SK-N-SH (cell line): ENCODE data around the gene PIAS1. TPM values are rescaled to one million over a fixed set of nuclear protein-coding genes. Genes with fewer than 3 reads are reported as not detected.

Source experiments
- CTCF ChIA-PET: fragments of 300-600, 350-600 bp; formaldehyde crosslinking; extraction: SDS; loops from one replicate; lab custom pipeline; 2021; lab: Yijun Ruan, JAX
- POLR2A ChIA-PET: fragments of 350-600 bp; sonication (Branson Sonifier 250); formaldehyde crosslinking; extraction: SDS; loops from one replicate; lab custom pipeline; 2020; ENCODE audit warnings: antibody characterized with exemption, inconsistent platforms; lab: Yijun Ruan, JAX
- DNase-seq: peaks from one replicate; pipeline ENCODE4 v3.0.0; 2012
- H2AFZ ChIP-seq: fragments of 200-600 bp; sonication (generic); 2 replicates; pipeline ENCODE4 v1.8.1; 2016; ENCODE audit warnings: antibody characterized with exemption, mild to moderate bottlenecking, low read depth
- H3F3A ChIP-seq: fragments of 200-600 bp; sonication (generic); replicated peaks from 2 replicates; pipeline ENCODE3; 2016; ENCODE audit warnings: antibody characterized with exemption, mild to moderate bottlenecking; ENCODE audit not compliant: insufficient read depth
- H3K27ac ChIP-seq, 2 experiments: fragments of 200-500 bp in 1 of 2; fragments of 200-600 bp in 1 of 2; sonication (Bioruptor generic) in 1 of 2; sonication (generic), shearing (Covaris generic) in 1 of 2; 2 replicates each; pipeline versions ENCODE4 v1.5.1 to v1.6.1; 2014 to 2016; ENCODE audit warnings: low read depth in 2 of 2, inconsistent platforms in 1 of 2, low read length in 1 of 2, mild to moderate bottlenecking in 1 of 2, mixed read lengths in 1 of 2
- H3K27me3 ChIP-seq: fragments of 200-600 bp; sonication (generic), shearing (Covaris generic); 2 replicates; pipeline ENCODE4 v1.6.1; 2016; ENCODE audit warnings: mixed run types; ENCODE audit not compliant: insufficient read depth
- H3K36me3 ChIP-seq, 2 experiments: fragments of 200-500 bp in 1 of 2; fragments of 200-600 bp in 1 of 2; sonication (Bioruptor generic) in 1 of 2; sonication (generic) in 1 of 2; replicated peaks in 1 of 2; 2 replicates each; pipeline versions ENCODE3 to v1.5.1; 2014 to 2016; ENCODE audit warnings: low read length in 1 of 2, mild to moderate bottlenecking in 1 of 2; ENCODE audit not compliant: insufficient read depth in 2 of 2, control insufficient read depth in 1 of 2
- H3K4me1 ChIP-seq, 2 experiments: fragments of 200-500 bp in 1 of 2; fragments of 200-600 bp in 1 of 2; sonication (Bioruptor generic) in 1 of 2; sonication (generic), shearing (Covaris generic) in 1 of 2; 2 replicates each; pipeline versions ENCODE4 v1.5.1 to v1.6.1; 2014 to 2016; ENCODE audit warnings: low read depth in 1 of 2, low read length in 1 of 2, mixed run types in 1 of 2; ENCODE audit not compliant: insufficient read depth in 2 of 2, control insufficient read depth in 1 of 2
- H3K4me2 ChIP-seq: fragments of 200-600 bp; sonication (generic), shearing (Covaris generic); 2 replicates; pipeline ENCODE4 v1.6.1; 2017; ENCODE audit warnings: mixed run types
- H3K4me3 ChIP-seq, 2 experiments: fragments of 200-500 bp in 1 of 2; fragments of 200-600 bp in 1 of 2; sonication (Bioruptor generic) in 1 of 2; sonication (generic), shearing (Covaris generic) in 1 of 2; 2 replicates each; pipeline versions ENCODE4 v1.5.1 to v1.8.1; 2014 to 2016; ENCODE audit warnings: low read depth in 2 of 2, inconsistent platforms in 1 of 2, low read length in 1 of 2, mild to moderate bottlenecking in 1 of 2, mixed read lengths in 1 of 2, moderate library complexity in 1 of 2
- H3K79me2 ChIP-seq: fragments of 200-600 bp; sonication (generic); 2 replicates; pipeline ENCODE4 v1.8.1; 2017; ENCODE audit warnings: mild to moderate bottlenecking; ENCODE audit not compliant: insufficient read depth
- H3K9ac ChIP-seq: fragments of 200-600 bp; sonication (generic); 2 replicates; pipeline ENCODE4 v1.6.1; 2017; ENCODE audit warnings: mixed run types
- H3K9me2 ChIP-seq: fragments of 200-600 bp; sonication (generic); 2 replicates; pipeline ENCODE4 v1.6.1; 2017; ENCODE audit warnings: mixed run types
- H3K9me3 ChIP-seq: fragments of 200-600 bp; sonication (generic); 2 replicates; pipeline ENCODE4 v1.6.1; 2017; ENCODE audit warnings: mixed run types, mild to moderate bottlenecking, moderate library complexity
- H4K20me1 ChIP-seq: fragments of 200-600 bp; sonication (generic); 2 replicates; pipeline ENCODE4 v1.6.1; 2017; ENCODE audit warnings: mild to moderate bottlenecking, mixed run types; ENCODE audit not compliant: insufficient read depth
- ELF1 ChIP-seq: IDR thresholded peaks from 2 replicates; pipeline ENCODE4 v1.4.0; 2012
- EP300 ChIP-seq, 2 experiments: IDR thresholded peaks; 2 replicates each; pipeline versions ENCODE4 v1.4.0 to v1.6.1; 2012; ENCODE audit warnings: borderline replicate concordance in 1 of 2, low read depth in 1 of 2, low read length in 1 of 2
- FOXJ3 ChIP-seq: sonication (generic); formaldehyde crosslinking; IDR thresholded peaks from 2 replicates; pipeline ENCODE4 v1.5.1; 2020; ENCODE audit warnings: mild to moderate bottlenecking, missing genetic modification reagents
- FOXM1 ChIP-seq: IDR thresholded peaks from 2 replicates; pipeline ENCODE4 v1.4.0; 2012; ENCODE audit warnings: low read depth, mild to moderate bottlenecking
- GABPA ChIP-seq: IDR thresholded peaks from 2 replicates; pipeline ENCODE4 v1.4.0; 2012; ENCODE audit warnings: low read depth, mild to moderate bottlenecking
- GATA2 ChIP-seq: sonication (generic); formaldehyde crosslinking; IDR thresholded peaks from 2 replicates; pipeline ENCODE4 v1.5.0; 2020; ENCODE audit warnings: mild to moderate bottlenecking, missing genetic modification reagents
- IRF3 ChIP-seq: fragments of 150-350 bp; IDR thresholded peaks from 2 replicates; pipeline ENCODE4 v1.6.1; 2016; ENCODE audit warnings: mild to moderate bottlenecking, low read depth, low read length
- MEF2A ChIP-seq: IDR thresholded peaks from 2 replicates; pipeline ENCODE4 v1.4.0; 2012; ENCODE audit warnings: low read depth, borderline replicate concordance
- MXI1 ChIP-seq: IDR thresholded peaks from 2 replicates; pipeline ENCODE4 v1.6.1; 2012; ENCODE audit warnings: mild to moderate bottlenecking, low read depth, low read length, improper control_type of control experiment
- NFIC ChIP-seq: IDR thresholded peaks from 2 replicates; pipeline ENCODE4 v1.4.0; 2012; ENCODE audit warnings: borderline replicate concordance
- PBX3 ChIP-seq: IDR thresholded peaks from 2 replicates; pipeline ENCODE4; 2012
- RCOR1 ChIP-seq: fragments of 150-350 bp; IDR thresholded peaks from 2 replicates; pipeline ENCODE4 v1.6.1; 2017; ENCODE audit warnings: antibody characterized with exemption, low read length
- REST ChIP-seq: IDR thresholded peaks from 2 replicates; pipeline ENCODE4 v1.6.1; 2012; ENCODE audit warnings: mild to moderate bottlenecking, low read depth, low read length, moderate library complexity
- RXRA ChIP-seq: IDR thresholded peaks from 2 replicates; pipeline ENCODE4 v1.4.0; 2012; ENCODE audit warnings: low read depth, mild to moderate bottlenecking, borderline replicate concordance
- SIN3A ChIP-seq: IDR thresholded peaks from 2 replicates; pipeline ENCODE4 v1.6.1; 2012; ENCODE audit warnings: low read depth, mild to moderate bottlenecking, low read length, moderate library complexity, borderline replicate concordance
- SMC3 ChIP-seq: IDR thresholded peaks from 2 replicates; pipeline ENCODE4 v1.6.1; 2012; ENCODE audit warnings: low read depth, low read length, improper control_type of control experiment
- TAF1 ChIP-seq: IDR thresholded peaks from 2 replicates; pipeline ENCODE4 v1.6.1; 2012; ENCODE audit warnings: low read depth, mild to moderate bottlenecking, low read length, moderate library complexity, borderline replicate concordance
- USF1 ChIP-seq: IDR thresholded peaks from 2 replicates; pipeline ENCODE4 v1.4.0; 2012; ENCODE audit warnings: low read depth, borderline replicate concordance
- WGBS: methylation state at CpG from one replicate; pipeline ENCODE4 v1.1.6; 2017; ENCODE audit warnings: low lambda C conversion rate; 5-methylcytosine and 5-hydroxymethylcytosine counted together
- polyA plus RNA-seq, 3 experiments: library from polyadenylated mRNA; depleted of rRNA; stranded (reverse); fragments of >200 nt; gene quantifications; 2 replicates each; pipeline ENCODE4 v1.2.3, GENCODE V29; 2012

Gene PIAS1
- polyA plus RNA-seq, 1 of the 3 experiments (the other 2 are of a cell fraction), result 9.0 TPM

- Histone ChIP-seq H2AFZ (no peak overlapping the region), H3K9me2 (no peaks in the 10 kb centered on the region), H3K27me3 (no peaks in the 10 kb centered on the region), H4K20me1 (peaks cover 78% of the 10 kb centered on the region), H3K9me3 (no peaks in the 10 kb centered on the region), H3K4me3 (no peak overlapping the region), H3K27ac (no peak overlapping the region), H3K36me3 (peaks cover 6 to 22% of the 10 kb centered on the region in 2 experiments), H3F3A (no peaks in the 10 kb centered on the region), H3K4me2 (no peak overlapping the region), H3K79me2 (peaks cover 100% of the 10 kb centered on the region), H3K9ac (no peak overlapping the region), H3K4me1 (peaks cover 0 to 10% of the 10 kb centered on the region in 2 experiments; a peak in 3 of 4 replicates)
- TF ChIP-seq REST (no peak), FOXJ3 (CRISPR knock-in tag) (no peak), FOXM1 (no peak), RXRA (no peak), IRF3 (no peak), SIN3A (no peak), EP300 (IDR thresholded peaks at IDR 0.05; ENCODE audit: borderline replicate concordance in 1 of 2, low read depth in 1 of 2, low read length in 1 of 2) (no peak), USF1 (no peak), SMC3 (no peak), PBX3 (no peak), NFIC (no peak), MXI1 (no peak), GATA2 (CRISPR knock-in tag) (no peak), GABPA (no peak), ELF1 (no peak), TAF1 (no peak), RCOR1 (no peak), MEF2A (no peak)
- ChIA-PET POLR2A (no interaction called here), CTCF (no interaction called here)
- 83% methylated on average over 4 of the region's 4 CpGs for WGBS
- no peak for DNase-seq
Observed at GRCh38 chr15:68081869-68082505, 27.9 kb downstream of the PIAS1 start.
